ENCODE results near the gene LRRC4.

The LRRC4 gene

GRCh38 chr7:128067983-128068382, 36.7 kb upstream of the LRRC4 start:
- Histone ChIP-seq H3K4me3 (replicated peaks; ENCODE audit: insufficient read depth, low read length) (no peak overlapping the region), H3K27ac (replicated peaks) (no peak overlapping the region), H3K27me3 (ENCODE audit: insufficient read depth, poor library complexity, severe bottlenecking) (no peaks in the 10 kb centered on the region)
- no peak for DNase-seq (ENCODE audit: low read depth in 1 of 2, low spot score in 1 of 2)
- TF ChIP-seq SPI1 (IDR thresholded peaks at IDR 0.05; ENCODE audit: borderline replicate concordance, low read depth) = no peak
- no peak for TF ChIP-seq CTCF (IDR thresholded peaks at IDR 0.05; ENCODE audit: insufficient read depth, low read length)
- TF ChIP-seq REST (IDR thresholded peaks at IDR 0.05; ENCODE audit: insufficient replicate concordance, low read depth) = no peak
- no peak for TF ChIP-seq GABPA (IDR thresholded peaks at IDR 0.05; ENCODE audit: low read depth)
- TF ChIP-seq POLR2AphosphoS5 (IDR thresholded peaks at IDR 0.05; ENCODE audit: low read depth) = no peak

- Histone ChIP-seq H3K27me3 (ENCODE audit: insufficient read depth, poor library complexity, severe bottlenecking) (no peaks in the 10 kb centered on the region), H3K4me3 (replicated peaks; ENCODE audit: insufficient read depth, low read length) (no peak overlapping the region), H3K27ac (replicated peaks) (no peak overlapping the region)
- no peak for TF ChIP-seq REST (IDR thresholded peaks at IDR 0.05; ENCODE audit: insufficient replicate concordance, low read depth)
- TF ChIP-seq CTCF (IDR thresholded peaks at IDR 0.05; ENCODE audit: insufficient read depth, low read length) = no peak
- no peak for TF ChIP-seq GABPA (IDR thresholded peaks at IDR 0.05; ENCODE audit: low read depth)
- TF ChIP-seq SPI1 (IDR thresholded peaks at IDR 0.05; ENCODE audit: borderline replicate concordance, low read depth) = no peak
- no peak for TF ChIP-seq POLR2AphosphoS5 (IDR thresholded peaks at IDR 0.05; ENCODE audit: low read depth)
- DNase-seq (ENCODE audit: low read depth in 1 of 2, low spot score in 1 of 2) = no peak
Measured at GRCh38 chr7:128066858-128067257, 35.6 kb upstream of the LRRC4 start.

DNA sequence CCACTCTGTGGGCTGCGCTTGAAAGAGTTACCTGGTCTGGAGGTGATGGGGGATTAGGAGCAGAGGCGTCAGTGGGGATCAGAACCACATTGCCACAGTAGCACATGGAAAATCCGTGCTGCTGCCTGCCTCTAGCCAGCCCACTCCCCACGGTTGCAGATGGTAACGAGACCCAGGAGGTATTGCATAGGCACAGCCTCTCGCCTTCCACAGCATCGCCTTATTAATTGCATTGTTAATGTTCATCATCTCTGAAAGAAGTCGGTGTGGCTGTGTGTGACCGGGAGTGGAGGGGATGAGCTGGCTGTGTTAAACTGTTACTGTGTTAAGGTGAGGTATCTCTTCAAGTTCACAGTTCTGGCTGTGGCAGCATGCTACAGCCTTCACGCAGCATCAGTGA, 35.2 kb upstream of the LRRC4 start:
- H3K27ac ChIP-seq (replicated peaks) = no peak overlapping the region
- no peak for DNase-seq (ENCODE audit: low read depth in 1 of 2, low spot score in 1 of 2)
- TF ChIP-seq SPI1 (IDR thresholded peaks at IDR 0.05; ENCODE audit: borderline replicate concordance, low read depth) (no peak), REST (IDR thresholded peaks at IDR 0.05; ENCODE audit: insufficient replicate concordance, low read depth) (no peak)
- H3K4me3 ChIP-seq (replicated peaks; ENCODE audit: insufficient read depth, low read length) = no peak overlapping the region
- H3K27me3 ChIP-seq (ENCODE audit: insufficient read depth, poor library complexity, severe bottlenecking) = no peaks in the 10 kb centered on the region

GRCh38 chr7:128065872-128066271, 34.6 kb upstream of the LRRC4 start:
- no peak overlapping the region for H3K4me3 ChIP-seq (replicated peaks; ENCODE audit: insufficient read depth, low read length)
- TF ChIP-seq REST (IDR thresholded peaks at IDR 0.05; ENCODE audit: insufficient replicate concordance, low read depth) (no peak), SPI1 (IDR thresholded peaks at IDR 0.05; ENCODE audit: borderline replicate concordance, low read depth) (no peak), POLR2AphosphoS5 (IDR thresholded peaks at IDR 0.05; ENCODE audit: low read depth) (no peak), GABPA (IDR thresholded peaks at IDR 0.05; ENCODE audit: low read depth) (no peak), CTCF (IDR thresholded peaks at IDR 0.05; ENCODE audit: insufficient read depth, low read length) (no peak)
- no peak for DNase-seq (ENCODE audit: low read depth in 1 of 2, low spot score in 1 of 2)
- H3K27ac ChIP-seq (replicated peaks) = no peak overlapping the region
- H3K27me3 ChIP-seq (ENCODE audit: insufficient read depth, poor library complexity, severe bottlenecking) = no peaks in the 10 kb centered on the region
